HepG2 (cell line): ENCODE results near the gene MKS1. TPM values are rescaled to one million over a fixed set of nuclear protein-coding genes. Genes with fewer than 3 reads are reported as not detected.

Experiments used
- AGO2 ChIP-seq: fragments of 200-400 bp; formaldehyde crosslinking; optimal IDR thresholded peaks from 2 replicates; pipeline ENCODE3; 2017; ENCODE audit warnings: mild to moderate bottlenecking, low read depth, low read length, moderate library complexity
- ARID3A ChIP-seq: IDR thresholded peaks from 2 replicates; pipeline ENCODE4 v1.6.1; 2012; ENCODE audit warnings: low read depth, low read length, improper control_type of control experiment
- BCL6 ChIP-seq: IDR thresholded peaks from 2 replicates; pipeline ENCODE4 v1.6.1; 2016; ENCODE audit warnings: missing genetic modification reagents, missing compliant biosample characterization
- DZIP1 ChIP-seq: sonication (generic); formaldehyde crosslinking; IDR thresholded peaks from 2 replicates; pipeline ENCODE4 v1.5.0; 2020; ENCODE audit warnings: mild to moderate bottlenecking, missing genetic modification reagents
- ELF4 ChIP-seq: sonication (generic); formaldehyde crosslinking; IDR thresholded peaks from 2 replicates; pipeline ENCODE4 v1.5.0; 2020; ENCODE audit warnings: missing genetic modification reagents, mild to moderate bottlenecking, moderate library complexity, borderline replicate concordance
- ETV5 ChIP-seq: IDR thresholded peaks from 2 replicates; pipeline ENCODE4 v1.6.1; 2018; ENCODE audit warnings: missing biosample characterization, missing genetic modification reagents, inconsistent platforms, borderline replicate concordance
- HNRNPUL1 ChIP-seq: fragments of 200-400 bp; formaldehyde crosslinking; IDR thresholded peaks from 2 replicates; pipeline ENCODE4 v1.6.1; 2017; ENCODE audit warnings: low read depth, mild to moderate bottlenecking, low read length, moderate library complexity
- IRF2 ChIP-seq: IDR thresholded peaks from 2 replicates; pipeline ENCODE4 v1.6.1; 2018; ENCODE audit warnings: missing genetic modification reagents, missing compliant biosample characterization
- IRX3 ChIP-seq: sonication (generic); formaldehyde crosslinking; IDR thresholded peaks from 2 replicates; pipeline ENCODE4 v1.8.1; 2023; ENCODE audit warnings: mild to moderate bottlenecking, low read depth, missing genetic modification reagents, borderline replicate concordance
- KLF12 ChIP-seq: sonication (generic); formaldehyde crosslinking; IDR thresholded peaks from 2 replicates; pipeline ENCODE4 v1.4.0; 2020; ENCODE audit warnings: missing genetic modification reagents, borderline replicate concordance
- NR2C2 ChIP-seq: sonication (generic); formaldehyde crosslinking; IDR thresholded peaks from 2 replicates; pipeline ENCODE4 v1.4.0; 2020; ENCODE audit warnings: missing genetic modification reagents, mild to moderate bottlenecking, moderate library complexity, borderline replicate concordance
- ONECUT2 ChIP-seq: sonication (generic); formaldehyde crosslinking; IDR thresholded peaks from 2 replicates; pipeline ENCODE4 v1.4.0; 2020; ENCODE audit warnings: missing genetic modification reagents
- PHF5A ChIP-seq: IDR thresholded peaks from one replicate; pipeline ENCODE4 v1.6.1; 2018; ENCODE audit warnings: low read depth, missing genetic modification reagents; ENCODE audit not compliant: unreplicated experiment
- SRF ChIP-seq: IDR thresholded peaks from 2 replicates; pipeline ENCODE4 v1.6.1; 2011; ENCODE audit warnings: mild to moderate bottlenecking, low read depth, low read length, moderate library complexity
- TGIF2 ChIP-seq: IDR thresholded peaks from 2 replicates; pipeline ENCODE4 v1.6.1; 2016; ENCODE audit warnings: control low read depth, missing compliant biosample characterization
- ZEB1 ChIP-seq: IDR thresholded peaks from 2 replicates; pipeline ENCODE4 v1.6.1; 2012; ENCODE audit warnings: mild to moderate bottlenecking, low read depth, inconsistent platforms; ENCODE audit not compliant: insufficient replicate concordance
- ZNF326 ChIP-seq: sonication (generic); formaldehyde crosslinking; IDR thresholded peaks from 2 replicates; pipeline ENCODE4 v1.4.0; 2020; ENCODE audit warnings: missing genetic modification reagents, borderline replicate concordance
- ZNF530 ChIP-seq: sonication (generic); formaldehyde crosslinking; IDR thresholded peaks from 2 replicates; pipeline ENCODE4 v1.5.0; 2020; ENCODE audit warnings: low read depth, mild to moderate bottlenecking, missing genetic modification reagents
- ZNF562 ChIP-seq: sonication (generic); formaldehyde crosslinking; IDR thresholded peaks from 2 replicates; pipeline ENCODE4 v1.8.0; 2022; ENCODE audit warnings: missing genetic modification reagents, borderline replicate concordance
- ZNF597 ChIP-seq: sonication (generic); formaldehyde crosslinking; IDR thresholded peaks from 2 replicates; pipeline ENCODE4 v1.5.0; 2020; ENCODE audit warnings: missing genetic modification reagents
- ZNF747 ChIP-seq: sonication (generic); formaldehyde crosslinking; IDR thresholded peaks from 2 replicates; pipeline ENCODE4 v1.8.1; 2023; ENCODE audit warnings: missing genetic modification reagents, mild to moderate bottlenecking, borderline replicate concordance
- ZNF784 ChIP-seq: sonication (generic); formaldehyde crosslinking; IDR thresholded peaks from 2 replicates; pipeline ENCODE4 v1.5.1; 2020; ENCODE audit warnings: missing genetic modification reagents, mild to moderate bottlenecking, borderline replicate concordance
- ZNF788 ChIP-seq: sonication (generic); formaldehyde crosslinking; IDR thresholded peaks from 2 replicates; pipeline ENCODE4 v1.5.0; 2020; ENCODE audit warnings: mild to moderate bottlenecking, missing genetic modification reagents, borderline replicate concordance
- ZNF792 ChIP-seq: IDR thresholded peaks from 2 replicates; pipeline ENCODE4 v1.6.1; 2016
- polyA plus RNA-seq, 8 experiments: library from polyadenylated mRNA; depleted of rRNA in 3 of 8; stranded (reverse) in 7 of 8; unstranded in 1 of 8; fragments of >200 nt; fragmentation: Illumina TruSeq in 4 of 8; extraction: Trizol in 4 of 8; gene quantifications; 2 replicates each; pipeline versions ENCODE4 v1.2.1 to v1.2.3, GENCODE V29; 2011 to 2016; ENCODE audit warnings: low read depth in 4 of 8, missing spikeins in 1 of 8, mixed read lengths in 1 of 8; ENCODE audit not compliant: insufficient read depth in 1 of 8
- total RNA-seq, 5 experiments: library from RNA; depleted of rRNA; stranded (reverse); fragments of >200 nt; fragmentation: Illumina TruSeq; extraction: Trizol; gene quantifications; 2 replicates each; pipeline ENCODE4 v1.2.3, GENCODE V29; 2016; ENCODE audit warnings: low read depth in 1 of 5

MKS1 gene
- total and polyA plus RNA-seq, 2 of the 13 experiments (the other 11 are each of a cell fraction or from before 2014, with no cell fraction given): 16.1 to 26.3 TPM

DNA sequence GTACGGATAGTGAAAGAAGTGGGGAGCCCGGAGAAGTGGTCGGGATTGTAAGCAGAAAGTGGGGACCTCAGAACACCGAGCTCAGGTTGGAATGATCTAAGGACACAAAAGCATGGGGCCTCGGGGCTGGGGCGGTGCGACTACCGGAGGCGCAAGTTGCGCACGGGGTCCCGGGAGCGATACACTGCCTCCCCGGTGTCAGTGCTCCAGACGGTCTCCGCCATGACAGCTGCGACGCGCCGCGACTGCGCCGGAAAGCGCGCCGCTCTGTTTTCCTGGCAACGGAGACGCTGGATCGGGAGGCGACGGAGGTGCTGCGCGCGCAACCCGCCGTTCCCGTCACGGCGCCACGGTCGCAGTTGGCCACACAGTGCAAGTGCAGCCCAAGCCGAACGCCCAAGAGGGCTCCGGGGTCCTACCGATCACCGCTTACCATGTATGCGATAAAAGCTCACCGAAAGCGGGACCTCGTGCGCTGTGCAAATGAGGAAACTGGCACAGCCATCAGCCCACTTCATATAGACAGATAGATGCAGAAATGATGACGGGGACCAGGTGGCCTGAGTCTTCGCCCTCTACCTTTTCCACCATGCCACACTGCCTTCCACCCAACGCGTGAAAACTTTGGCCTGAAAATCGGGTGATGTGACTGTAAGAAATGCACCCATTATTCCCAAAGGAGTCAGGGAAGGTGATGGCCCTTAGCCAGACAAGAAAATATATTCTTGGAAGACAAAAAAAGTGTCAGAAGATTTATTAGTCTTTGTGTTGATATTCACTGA is at the start of gene MKS1 (continued):
- 0 out of 2 replicates have a peak, but pooled peaks have one; percentile 39 for TF ChIP-seq IRX3 (CRISPR knock-in tag)
- peak; percentile 27; the same call in 1 of the 2 replicates for TF ChIP-seq NR2C2
- TF ChIP-seq ZNF747 (CRISPR knock-in tag): peak; percentile 97
- peak; percentile 39; the same call in 1 of the 2 replicates for TF ChIP-seq ONECUT2 (CRISPR knock-in tag)
- TF ChIP-seq ETV5 (CRISPR knock-in tag): peak; percentile 65
- no peak for TF ChIP-seq ELF4 (CRISPR knock-in tag)
- TF ChIP-seq ZNF326 (CRISPR knock-in tag): no peak
- peak; percentile 88; the same call in 1 of the 2 replicates for TF ChIP-seq KLF12 (CRISPR knock-in tag)
- peak; percentile 92; the same call in 1 of the 2 replicates for TF ChIP-seq TGIF2 (CRISPR knock-in tag)
- no peak for TF ChIP-seq ZEB1
- peak; percentile 56 for TF ChIP-seq AGO2
- TF ChIP-seq PHF5A: no peak
- TF ChIP-seq BCL6 (CRISPR knock-in tag): no peak; the same call in 1 of the 2 replicates
- peak; percentile 77; the same call in 1 of the 2 replicates for TF ChIP-seq ZNF792 (CRISPR knock-in tag)
- no peak for TF ChIP-seq HNRNPUL1
- no peak for TF ChIP-seq ZNF562
- TF ChIP-seq ZNF530 (CRISPR knock-in tag): no peak
- TF ChIP-seq SRF: peak; percentile 10; the same call in 1 of the 2 replicates
- TF ChIP-seq ZNF597 (CRISPR knock-in tag): no peak
- peak; percentile 95 for TF ChIP-seq ZNF788 (CRISPR knock-in tag)
- TF ChIP-seq DZIP1: peak; percentile 50; the same call in 1 of the 2 replicates
- TF ChIP-seq IRF2 (CRISPR knock-in tag): peak; percentile 94
- no peak for TF ChIP-seq ARID3A
- TF ChIP-seq ZNF784: peak; percentile 99
